Left ventricle myocardium superior (tissue), 1 donor: Measurements from ENCODE around the gene PSRC1. TPM values are rescaled to one million over a fixed set of nuclear protein-coding genes. Genes with fewer than 3 reads are reported as not detected.
A peak's percentile ranks its signal among the peaks of the same experiment; 100 is the strongest.

Experiments
- ATAC-seq: fragments of 200-7000 bp; cut with Tn5 transposase; one replicate; pipeline ENCODE4 v1.9.1; 2020; ENCODE audit warnings: mild to moderate bottlenecking, moderate library complexity
- DNase-seq: peaks from one replicate; pipeline ENCODE4 v3.0.0-alpha.2; 2020
- intact Hi-C: fragments of 100-400 bp; cut with micrococcal nuclease; formaldehyde crosslinking; loops from one replicate; pipeline ENCODE4 v1.11.0; 2022
- total RNA-seq: library from RNA; stranded (reverse); fragmentation: NEBNext Ultra II Directional; extraction: Animal tissue kit (Norgen Biotek cat#: 25700); gene quantifications from one replicate; pipeline ENCODE4 v1.2.1, GENCODE V29; 2021
- donor health status: DM: no; HTN: yes; CAD: no; lungs with severe emphysema.

PSRC1 gene
- total RNA-seq, 1 donor from 2014 or later: 0.74 TPM

GRCh38 chr1:109274533-109275476, 8.1 kb downstream of the PSRC1 start:
- ATAC-seq (peak; percentile 31), DNase-seq (peak; percentile 44)
- intact Hi-C loops: no loop called here

DNA sequence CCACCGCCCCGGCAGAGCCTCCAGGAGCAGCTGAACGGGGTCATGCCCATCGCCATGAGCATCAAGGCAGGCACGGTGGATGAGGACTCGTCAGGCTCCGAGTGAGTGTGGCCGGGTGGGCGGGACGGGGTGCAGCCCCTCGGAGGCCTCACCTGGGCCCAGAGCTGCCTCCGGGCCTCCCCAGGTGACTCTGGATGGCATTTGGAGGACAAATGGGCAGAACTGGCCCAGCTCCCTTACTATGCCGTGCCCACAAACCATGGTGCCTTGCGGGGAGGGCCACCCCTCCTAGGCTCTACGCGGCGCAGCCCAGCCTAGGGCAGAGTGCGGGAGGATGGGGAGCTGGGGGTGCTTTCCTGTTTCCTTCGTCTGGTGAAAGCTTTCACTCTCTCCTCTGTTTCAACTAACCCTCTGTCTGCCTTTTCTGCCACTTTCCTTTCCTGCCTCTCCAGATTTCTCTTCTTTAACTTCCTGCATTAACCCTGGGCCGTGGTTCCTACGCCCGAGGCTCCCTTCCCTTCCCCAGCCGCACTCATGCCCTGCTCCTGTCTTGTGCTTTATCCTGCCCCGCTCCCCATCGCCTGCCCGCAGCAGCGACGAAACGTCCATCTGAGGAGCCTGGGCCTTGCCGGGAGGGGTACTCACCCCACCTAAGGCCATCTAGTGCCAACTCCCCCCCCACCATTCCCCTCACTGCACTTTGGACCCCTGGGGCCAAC, 9.2 kb downstream of the PSRC1 start:
- ATAC-seq: no peak
- intact Hi-C loops: no loop called here
- DNase-seq: peak; percentile 26

DNA sequence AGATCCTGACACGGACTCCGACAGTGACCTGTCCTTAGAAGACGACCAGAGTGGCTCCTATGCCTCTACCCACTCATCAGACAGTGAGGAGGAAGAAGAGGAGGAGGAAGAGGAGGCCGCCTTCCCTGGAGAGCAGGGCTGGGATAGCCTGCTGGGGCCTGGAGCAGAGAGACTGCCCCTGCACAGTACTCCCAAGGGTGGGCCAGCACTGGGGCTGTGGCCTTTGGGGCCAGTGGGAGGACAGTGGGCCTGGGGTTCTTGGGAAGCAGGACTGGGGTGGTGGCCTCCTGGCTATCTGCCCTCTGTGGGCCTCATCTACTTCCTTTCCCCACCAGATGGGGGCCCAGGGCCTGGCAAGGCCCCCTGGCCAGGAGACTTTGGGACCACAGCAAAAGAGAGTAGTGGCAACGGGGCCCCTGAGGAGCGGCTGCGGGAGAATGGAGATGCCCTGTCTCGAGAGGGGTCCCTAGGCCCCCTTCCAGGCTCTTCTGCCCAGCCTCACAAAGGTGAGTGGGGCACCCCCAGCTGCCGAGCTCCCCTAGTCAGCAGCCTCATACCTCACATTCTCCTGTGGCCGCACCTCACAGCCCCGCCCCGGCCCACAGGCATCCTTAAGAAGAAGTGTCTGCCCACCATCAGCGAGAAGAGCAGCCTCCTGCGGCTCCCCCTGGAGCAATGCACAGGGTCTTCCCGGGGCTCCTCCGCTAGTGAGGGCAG, 10.0 kb downstream of the PSRC1 start:
- ATAC-seq (no peak), DNase-seq (peak; percentile 29)
- intact Hi-C loops: no loop called here

DNA sequence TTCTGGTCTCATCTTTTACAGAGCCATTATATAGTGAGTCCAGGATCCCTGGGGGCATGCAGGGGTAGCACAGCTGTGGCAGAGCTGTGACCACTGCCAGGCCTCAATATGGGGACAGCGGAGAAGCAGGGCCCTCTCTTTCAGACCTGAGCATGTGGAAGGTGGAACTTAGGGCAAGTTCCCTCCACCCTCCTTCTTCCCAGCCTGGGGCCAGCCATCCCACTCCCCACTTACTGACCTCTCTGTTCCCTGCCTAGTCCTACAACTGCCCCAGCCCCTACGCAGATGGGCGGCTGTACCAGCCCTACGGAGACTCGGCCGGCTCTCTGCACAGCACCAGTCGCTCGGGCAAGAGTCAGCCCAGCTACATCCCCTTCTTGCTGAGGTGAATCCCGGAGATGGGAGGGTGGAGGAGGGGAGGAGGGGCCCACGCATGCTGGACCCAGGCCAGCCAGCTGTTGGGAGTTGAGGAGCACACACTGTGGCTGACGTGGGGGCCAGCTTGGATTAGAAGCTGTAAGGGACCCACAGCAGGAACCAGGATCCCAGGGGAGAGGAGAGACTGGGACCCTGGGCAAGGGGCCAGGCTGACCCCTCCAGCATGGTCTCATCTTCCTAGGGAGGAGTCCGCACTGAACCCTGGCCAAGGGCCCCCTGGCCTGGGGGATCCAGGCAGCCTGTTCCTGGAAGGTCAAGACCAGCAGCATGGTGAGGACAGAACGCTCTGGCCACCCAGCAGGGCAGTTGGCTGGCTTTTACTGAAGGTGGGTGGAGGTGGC, 10.7 kb downstream of the PSRC1 start:
- DNase-seq: peak; percentile 46
- no peak for ATAC-seq
- intact Hi-C loops: no loop called here

GRCh38 chr1:109271458-109271857, 11.5 kb downstream of the PSRC1 start:
- intact Hi-C loops: no loop called here
- DNase-seq: no peak
- ATAC-seq: no peak

GRCh38 chr1:109270623-109271317, 12.2 kb downstream of the PSRC1 start:
- DNase-seq (peak; percentile 27), ATAC-seq (no peak)
- intact Hi-C loops: no loop called here

DNA sequence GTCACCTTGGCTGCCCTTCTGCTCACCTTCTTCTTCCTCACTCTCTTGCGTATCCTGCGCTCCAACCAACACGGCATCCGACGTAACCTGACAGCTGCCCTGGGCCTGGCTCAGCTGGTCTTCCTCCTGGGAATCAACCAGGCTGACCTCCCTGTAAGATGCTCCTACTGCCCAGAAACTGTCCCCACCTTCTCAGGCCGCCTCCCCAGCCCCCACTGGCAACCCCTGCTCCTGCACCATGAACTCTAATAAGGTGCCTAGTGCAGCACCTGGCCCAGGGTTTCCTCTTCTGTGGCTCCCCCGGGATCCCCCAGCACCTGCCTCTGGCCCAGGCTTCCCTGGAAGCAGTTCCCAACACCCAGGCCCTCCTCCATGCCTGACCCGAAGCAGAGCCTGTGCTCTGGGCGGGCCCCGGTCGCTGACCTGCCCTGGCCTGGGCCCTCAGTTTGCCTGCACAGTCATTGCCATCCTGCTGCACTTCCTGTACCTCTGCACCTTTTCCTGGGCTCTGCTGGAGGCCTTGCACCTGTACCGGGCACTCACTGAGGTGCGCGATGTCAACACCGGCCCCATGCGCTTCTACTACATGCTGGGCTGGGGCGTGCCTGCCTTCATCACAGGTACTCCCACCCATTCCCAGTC, 12.8 kb downstream of the PSRC1 start:
- intact Hi-C loops: no loop called here
- no peak for ATAC-seq
- no peak for DNase-seq

DNA sequence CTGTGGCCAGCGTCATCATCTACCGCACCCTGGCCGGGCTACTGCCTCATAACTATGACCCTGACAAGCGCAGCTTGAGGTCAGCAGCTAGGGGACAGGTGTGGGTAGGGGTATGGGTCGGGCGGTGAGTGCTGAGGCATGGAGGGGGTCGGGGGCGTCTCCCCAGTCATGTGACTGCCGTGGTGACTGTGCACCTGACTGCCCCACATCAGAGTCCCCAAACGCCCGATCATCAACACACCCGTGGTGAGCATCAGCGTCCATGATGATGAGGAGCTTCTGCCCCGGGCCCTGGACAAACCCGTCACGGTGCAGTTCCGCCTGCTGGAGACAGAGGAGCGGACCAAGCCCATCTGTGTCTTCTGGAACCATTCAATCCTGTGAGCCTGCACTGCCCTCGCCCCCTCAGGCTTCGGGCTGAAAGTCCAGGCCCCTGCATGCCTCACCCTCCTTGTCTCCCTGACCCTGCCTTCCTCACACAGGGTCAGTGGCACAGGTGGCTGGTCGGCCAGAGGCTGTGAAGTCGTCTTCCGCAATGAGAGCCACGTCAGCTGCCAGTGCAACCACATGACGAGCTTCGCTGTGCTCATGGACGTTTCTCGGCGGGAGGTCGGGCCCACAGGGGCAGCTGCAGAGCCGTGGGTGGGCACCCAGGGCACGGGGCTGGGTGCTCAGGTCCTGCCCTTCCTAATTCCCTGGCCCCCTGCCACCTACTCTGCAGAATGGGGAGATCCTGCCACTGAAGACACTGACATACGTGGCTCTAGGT, 13.5 kb downstream of the PSRC1 start:
- ATAC-seq: no peak
- intact Hi-C loops: no loop called here
- peak; percentile 20 for DNase-seq

- DNase-seq (peak; percentile 26), ATAC-seq (no peak)
- intact Hi-C loops: no loop called here
Observed at GRCh38 chr1:109268431-109269211, 14.3 kb downstream of the PSRC1 start.

DNA sequence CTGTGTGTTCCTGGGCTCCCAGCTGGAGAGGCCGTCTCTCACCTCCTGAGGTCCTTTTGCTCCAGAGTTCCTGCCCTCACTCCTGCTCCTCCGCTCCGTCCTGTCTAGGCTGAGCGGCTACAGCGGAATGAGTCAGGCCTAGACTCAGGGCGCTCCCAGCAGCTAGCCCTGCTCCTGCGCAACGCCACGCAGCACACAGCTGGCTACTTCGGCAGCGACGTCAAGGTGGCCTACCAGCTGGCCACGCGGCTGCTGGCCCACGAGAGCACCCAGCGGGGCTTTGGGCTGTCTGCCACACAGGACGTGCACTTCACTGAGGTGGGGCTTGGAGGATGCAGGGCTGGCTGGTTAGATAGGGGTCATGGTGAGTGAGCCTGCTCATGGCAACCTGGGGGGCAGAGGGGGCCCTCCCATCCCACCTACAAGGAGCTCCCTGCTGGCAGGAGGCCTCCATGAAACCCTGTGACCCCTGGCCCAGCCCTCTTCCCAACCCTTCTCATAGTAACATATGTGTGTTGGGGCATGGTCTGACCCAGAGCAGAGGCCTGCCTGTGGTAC, 15.1 kb downstream of the PSRC1 start:
- intact Hi-C loops: no loop called here
- DNase-seq (no peak), ATAC-seq (no peak)

GRCh38 chr1:109266965-109267364, 16.0 kb downstream of the PSRC1 start:
- DNase-seq (no peak), ATAC-seq (no peak)
- intact Hi-C loops: no loop called here

GRCh38 chr1:109265741-109266330, 17.1 kb downstream of the PSRC1 start:
- no peak for ATAC-seq
- DNase-seq: peak; percentile 22
- intact Hi-C loops: no loop called here

- no peak for ATAC-seq
- no peak for DNase-seq
- intact Hi-C loops: no loop called here
Observed at GRCh38 chr1:109265016-109265415, 17.9 kb downstream of the PSRC1 start.

GRCh38 chr1:109264379-109264755, 18.6 kb downstream of the PSRC1 start:
- ATAC-seq (no peak), DNase-seq (no peak)
- intact Hi-C loops: no loop called here

DNA sequence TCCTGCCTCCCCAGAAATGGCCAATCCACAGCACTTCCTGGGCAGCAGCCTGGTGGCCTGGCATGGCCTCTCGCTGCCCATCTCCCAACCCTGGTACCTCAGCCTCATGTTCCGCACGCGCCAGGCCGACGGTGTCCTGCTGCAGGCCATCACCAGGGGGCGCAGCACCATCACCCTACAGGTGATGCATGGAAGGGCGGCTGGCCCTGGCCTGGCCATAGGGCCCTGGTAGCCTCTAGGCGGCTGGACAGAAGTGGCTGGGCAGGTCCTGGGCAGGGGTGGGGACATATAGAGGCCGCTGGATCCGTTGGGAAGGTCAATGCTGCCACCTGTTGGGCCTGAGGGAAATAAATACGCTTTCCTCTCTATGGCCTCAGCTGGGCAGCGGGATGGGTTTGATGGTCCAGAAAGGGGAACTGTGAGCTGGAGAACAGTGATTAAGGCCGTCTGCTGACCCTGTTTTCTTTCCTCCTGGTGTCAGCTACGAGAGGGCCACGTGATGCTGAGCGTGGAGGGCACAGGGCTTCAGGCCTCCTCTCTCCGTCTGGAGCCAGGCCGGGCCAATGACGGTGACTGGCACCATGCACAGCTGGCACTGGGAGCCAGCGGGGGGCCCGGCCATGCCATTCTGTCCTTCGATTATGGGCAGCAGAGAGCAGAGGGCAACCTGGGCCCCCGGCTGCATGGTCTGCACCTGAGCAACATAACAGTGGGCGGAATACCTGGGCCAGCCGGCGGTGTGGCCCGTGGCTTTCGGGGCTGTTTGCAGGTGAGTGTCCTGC, 19.2 kb downstream of the PSRC1 start:
- intact Hi-C loops: no loop called here
- peak; percentile 89 for DNase-seq
- peak; percentile 86 for ATAC-seq
